M059J (cell line): ENCODE data around the gene KLF5. TPM values are rescaled to one million over a fixed set of nuclear protein-coding genes. Genes with fewer than 3 reads are reported as not detected.

ENCODE experiments used
- DNase-seq: peaks from one replicate; pipeline ENCODE4 v3.0.0-alpha.2; 2012; ENCODE audit warnings: low read depth
- total RNA-seq: library from RNA; depleted of rRNA; stranded (reverse); fragments of >200 nt; shearing (Covaris generic); gene quantifications from 2 replicates; pipeline ENCODE4 v1.2.3, GENCODE V29; 2014

KLF5 gene
- total RNA-seq, 1 experiment from 2014 or later = 6.0 TPM

DNA sequence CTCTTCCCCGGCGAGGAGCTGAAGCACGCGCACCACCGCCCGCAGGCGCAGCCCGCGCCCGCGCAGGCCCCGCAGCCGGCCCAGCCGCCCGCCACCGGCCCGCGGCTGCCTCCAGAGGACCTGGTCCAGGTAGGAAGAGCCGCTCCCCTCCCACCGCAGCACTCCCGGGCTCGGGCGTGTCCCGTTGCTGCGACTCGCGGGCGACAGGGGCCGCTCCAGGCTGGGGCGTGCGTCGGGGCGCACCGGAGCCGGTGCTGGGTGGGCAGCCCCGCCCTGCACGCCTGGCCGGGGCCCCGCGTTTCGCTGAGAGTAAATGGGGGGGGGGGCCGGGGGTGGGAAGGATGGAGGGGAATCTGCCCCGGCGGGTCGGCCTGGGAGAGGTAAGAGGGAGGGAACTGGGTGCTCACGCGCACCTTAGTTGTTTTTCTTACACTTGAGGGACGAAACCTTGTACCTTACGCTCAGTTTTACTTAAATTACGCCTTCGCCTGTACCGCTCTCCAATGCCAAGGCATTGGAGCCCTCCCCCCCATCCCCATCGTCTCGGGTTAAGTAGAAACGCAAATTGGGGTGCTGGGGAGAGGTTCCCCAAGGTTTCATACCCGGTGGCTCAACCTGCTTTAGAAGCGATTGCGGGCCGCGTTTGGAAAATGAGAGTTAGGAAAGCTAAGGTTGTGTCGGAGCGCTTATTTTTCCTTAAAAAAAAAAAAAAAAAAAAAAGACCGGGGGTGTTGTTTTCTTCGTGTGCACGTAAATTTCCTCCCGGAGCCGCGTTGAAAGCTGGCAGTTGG, 850 bp downstream of the KLF5 start:
- peak; percentile 61 for DNase-seq

DNA sequence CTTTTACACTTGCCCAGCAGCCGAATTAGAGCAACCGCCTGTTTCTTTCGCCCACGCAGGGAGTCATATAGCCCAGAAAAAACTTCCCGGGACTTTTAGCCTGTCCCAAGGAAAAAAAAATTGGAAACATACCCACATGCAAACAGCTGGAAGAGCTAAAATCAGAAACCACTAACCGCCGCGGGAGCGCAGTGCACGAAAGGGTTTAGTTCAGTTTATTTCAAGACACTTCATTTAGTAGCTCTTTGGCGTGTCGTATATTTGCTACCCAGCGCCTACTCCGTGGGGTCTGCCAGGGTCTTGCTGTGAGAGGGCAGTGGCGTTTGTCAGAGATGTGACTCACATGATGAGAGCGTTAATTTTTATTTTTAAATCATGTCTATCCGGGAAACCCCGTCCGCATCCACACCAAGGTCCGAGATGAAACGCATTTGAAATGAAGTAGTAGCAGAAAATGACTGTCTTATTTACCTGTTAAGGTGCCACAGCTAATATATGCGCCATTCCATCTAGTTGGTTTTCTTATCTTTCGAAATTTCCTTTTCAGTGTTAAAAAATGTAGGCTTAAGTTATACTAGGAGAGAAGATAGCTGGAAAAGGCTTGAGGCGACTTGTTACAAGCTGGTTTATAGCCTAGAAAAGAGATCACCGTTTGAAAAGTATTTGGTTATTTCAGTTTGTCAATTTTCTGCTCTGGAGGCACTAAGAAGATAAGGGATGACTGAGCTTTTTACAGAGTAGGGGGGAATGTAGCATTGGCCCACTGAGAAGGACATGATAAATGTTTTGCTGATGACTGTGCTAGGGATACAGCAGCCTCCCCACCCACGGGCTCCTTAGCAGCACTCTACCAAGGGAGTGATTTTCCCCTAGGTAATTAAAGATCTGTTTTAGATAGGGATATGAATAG, 1.7 kb downstream of the KLF5 start:
- peak; percentile 50 for DNase-seq

DNA sequence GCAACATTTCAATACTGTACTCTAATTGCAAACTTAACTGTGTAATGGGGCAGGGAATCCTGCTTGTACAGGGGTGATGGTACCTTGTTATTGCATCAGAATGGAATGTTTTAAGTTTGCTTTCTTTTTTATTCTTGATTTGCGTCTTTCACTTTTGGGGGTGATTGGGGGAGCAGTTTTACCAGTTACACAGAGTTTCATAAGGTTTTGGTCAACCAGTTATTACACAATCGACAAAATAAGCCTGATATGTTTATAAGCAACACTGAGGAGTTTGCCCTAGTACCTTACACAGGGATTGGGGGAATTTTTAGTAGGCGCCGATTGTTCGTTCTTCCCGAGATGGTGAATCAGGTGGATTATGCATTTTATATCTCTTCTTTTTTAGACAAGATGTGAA, 2.7 kb downstream of the KLF5 start:
- DNase-seq = no peak

DNA sequence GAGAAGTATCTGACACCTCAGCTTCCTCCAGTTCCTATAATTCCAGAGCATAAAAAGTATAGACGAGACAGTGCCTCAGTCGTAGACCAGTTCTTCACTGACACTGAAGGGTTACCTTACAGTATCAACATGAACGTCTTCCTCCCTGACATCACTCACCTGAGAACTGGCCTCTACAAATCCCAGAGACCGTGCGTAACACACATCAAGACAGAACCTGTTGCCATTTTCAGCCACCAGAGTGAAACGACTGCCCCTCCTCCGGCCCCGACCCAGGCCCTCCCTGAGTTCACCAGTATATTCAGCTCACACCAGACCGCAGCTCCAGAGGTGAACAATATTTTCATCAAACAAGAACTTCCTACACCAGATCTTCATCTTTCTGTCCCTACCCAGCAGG, 3.1 kb downstream of the KLF5 start:
- DNase-seq = no peak

DNA sequence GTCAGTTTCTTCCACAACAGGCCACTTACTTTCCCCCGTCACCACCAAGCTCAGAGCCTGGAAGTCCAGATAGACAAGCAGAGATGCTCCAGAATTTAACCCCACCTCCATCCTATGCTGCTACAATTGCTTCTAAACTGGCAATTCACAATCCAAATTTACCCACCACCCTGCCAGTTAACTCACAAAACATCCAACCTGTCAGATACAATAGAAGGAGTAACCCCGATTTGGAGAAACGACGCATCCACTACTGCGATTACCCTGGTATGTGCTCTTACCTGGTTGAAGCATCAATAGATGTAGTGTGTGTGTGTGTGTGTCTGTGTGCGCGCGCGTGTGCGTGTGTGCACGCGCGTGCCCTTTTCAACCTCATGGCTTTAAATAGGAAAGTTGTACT, 3.7 kb downstream of the KLF5 start:
- no peak for DNase-seq

DNA sequence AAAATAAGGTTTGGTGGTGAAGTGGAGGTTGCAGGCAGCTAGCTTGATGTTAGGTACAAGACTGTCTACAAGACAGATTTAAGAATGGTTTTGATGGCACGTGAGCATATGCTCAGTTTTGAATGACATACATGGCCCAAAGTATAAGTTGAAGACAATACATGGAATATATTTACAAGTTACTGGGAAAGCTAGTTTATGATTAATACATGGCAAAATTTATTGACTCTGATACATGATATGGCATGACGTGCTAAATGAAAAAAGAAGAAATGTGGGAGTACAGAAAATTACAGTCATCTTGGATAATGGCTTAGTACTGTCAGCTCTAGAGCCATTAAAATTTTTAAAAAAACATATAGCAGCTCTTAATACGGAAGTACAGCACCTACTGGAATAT, 4.4 kb downstream of the KLF5 start:
- no peak for DNase-seq

DNA sequence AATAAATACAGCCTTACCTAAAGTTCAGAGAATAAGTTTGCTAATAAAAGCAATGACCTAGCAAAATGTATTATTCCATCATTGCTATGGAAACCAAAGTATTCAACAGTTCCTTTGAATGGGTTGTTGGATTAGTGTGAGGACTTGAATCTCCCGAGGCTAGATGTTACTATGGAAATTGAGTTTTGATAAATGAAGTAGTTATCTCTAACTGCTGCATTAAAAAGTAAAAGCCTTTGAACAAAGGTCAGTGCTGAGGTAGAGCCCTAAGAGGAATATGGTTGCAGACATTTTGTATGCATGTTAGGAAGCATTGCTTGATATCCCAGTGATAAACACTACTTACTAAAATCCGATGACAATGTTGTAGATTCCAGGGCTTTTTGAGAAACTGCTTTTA, 6.2 kb downstream of the KLF5 start:
- peak; percentile 18 for DNase-seq

DNA sequence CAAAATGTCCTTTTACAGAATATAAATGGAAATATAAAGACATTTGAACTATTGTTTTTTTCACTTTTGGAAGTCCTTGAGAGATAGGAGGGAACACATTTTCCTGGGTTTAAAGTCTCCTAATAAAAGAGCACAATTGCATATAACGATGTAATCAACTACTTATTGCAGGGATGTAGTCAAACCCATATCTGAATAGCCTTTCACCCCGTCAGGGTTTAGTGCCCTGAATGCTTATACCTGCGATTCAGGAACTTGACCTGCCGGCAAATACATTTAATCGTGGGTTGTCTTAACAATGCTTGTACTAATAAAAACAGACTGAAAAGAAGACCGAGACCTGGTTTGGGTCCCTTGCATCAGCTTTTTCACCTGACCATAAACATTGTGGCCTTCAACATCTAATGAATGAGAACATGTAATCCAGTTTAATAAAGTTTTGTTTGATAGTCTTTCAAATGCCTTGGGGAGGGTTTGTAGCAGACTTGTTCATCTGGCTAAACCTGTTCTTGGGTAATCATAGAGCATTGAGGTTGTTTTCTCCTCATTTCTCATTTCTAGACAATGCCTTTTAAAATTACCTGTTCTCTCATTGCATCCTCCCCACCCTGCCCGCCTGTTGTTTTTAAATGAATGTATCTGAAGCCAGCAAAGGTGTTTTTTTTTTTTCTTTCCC, 7.0 kb downstream of the KLF5 start:
- DNase-seq = no peak

DNA sequence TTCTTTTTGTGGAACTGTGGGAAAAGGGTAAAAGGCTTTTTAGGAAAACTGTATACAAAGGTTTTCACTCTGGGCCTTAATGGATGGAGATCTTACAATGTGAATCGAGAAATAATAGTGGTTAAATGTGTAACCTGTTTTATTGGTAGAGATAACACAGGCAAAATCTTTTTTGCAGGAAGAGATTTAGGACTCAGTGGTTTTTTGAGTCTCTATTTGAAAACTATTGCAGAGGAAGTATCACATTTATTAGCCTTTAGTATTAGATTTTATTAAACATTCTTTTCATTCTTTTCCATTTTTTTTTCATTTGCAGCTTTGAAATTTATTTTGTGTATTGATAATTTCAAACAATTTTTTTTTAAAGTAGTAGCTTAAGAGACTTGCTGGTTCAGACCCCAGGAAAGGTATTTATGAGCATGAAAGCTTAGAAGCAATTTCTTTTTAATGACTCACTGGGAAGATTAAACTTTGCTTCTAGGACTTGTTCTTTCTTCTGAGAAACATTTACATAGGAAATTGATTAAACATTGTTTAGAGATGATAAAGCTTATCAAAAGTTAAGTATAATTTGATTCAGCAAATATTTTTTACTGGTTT, 10.5 kb downstream of the KLF5 start:
- DNase-seq = peak; percentile 29

DNA sequence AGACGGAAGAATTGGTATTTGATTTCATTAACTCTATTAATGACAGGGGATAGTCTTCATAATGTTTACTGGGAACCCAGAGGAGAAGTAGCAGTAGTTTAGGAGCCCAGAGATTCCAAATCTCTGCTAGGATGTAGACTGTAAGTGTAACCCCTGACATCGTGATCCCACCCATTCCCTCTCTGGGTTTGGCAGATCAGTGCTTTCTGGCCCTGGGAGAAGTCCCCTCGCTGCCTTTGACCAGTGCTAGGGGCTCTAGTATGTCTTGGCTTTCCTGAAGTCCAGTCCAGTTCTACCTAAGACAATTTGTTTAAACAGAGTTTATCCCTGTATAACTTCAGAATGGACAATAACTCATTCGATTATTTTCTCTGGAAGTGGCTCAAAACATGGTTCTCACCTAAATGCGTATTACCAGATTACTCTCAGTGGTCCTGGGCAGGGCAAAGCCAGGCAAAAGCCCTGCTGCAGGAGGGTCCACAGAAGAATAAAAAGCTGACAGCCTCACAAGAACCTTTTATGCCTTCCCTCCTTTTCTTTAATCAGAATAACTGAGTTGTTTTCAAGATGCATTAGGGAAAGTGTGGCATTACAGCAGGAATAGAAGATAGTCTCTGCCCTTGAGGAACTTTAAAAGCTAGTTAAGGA, 11.8 kb downstream of the KLF5 start:
- no peak for DNase-seq

DNA sequence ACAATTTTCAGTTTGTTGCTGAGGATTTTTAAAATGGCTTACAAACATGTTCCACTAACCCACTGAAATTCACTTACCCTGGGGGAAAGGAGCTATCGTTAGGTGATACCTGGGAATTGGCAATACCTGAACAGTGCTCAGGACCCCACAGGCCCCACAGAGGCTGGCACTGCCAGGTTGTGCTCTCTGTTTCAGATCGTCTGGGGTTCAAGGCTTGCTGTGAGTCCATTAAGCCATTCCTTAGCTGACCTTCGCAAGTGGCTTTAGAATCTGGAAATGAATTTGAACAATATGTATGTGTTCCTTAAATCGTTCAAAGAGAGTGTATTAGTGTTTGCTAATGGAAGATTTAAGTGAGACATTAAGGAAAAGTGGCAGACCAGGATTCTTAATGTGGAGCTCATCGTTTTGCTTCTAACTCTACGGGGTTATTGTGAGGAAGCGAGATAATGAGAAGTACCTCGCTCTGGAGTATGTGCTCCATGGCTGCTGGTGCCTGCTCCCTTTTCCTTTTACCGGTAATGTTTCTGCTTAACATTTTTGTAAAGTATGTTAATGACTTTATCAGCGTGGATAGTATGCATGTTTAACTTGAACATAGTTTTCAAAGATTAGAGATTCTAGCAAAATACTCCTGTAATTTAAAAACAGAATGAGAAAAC, 13.6 kb downstream of the KLF5 start:
- no peak for DNase-seq

DNA sequence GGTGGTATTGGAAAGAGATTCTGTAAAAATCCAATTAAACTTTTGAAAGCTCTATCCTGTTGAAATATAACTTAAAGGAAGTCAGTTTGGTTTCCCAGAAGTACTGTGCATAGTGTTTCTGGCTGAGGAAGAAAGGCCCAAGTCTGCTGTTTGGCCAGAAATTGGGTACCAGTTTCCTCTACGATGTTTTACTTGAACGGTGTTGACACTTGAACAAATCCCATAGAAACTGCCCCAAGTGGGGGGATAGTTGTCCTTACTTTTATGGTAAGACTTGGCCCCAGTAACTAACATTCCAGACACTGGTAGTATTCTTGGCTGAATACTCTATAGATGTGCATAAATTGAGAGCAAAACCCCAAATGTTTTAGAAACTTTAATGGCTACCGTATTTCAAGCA, 14.2 kb downstream of the KLF5 start:
- no peak for DNase-seq

DNA sequence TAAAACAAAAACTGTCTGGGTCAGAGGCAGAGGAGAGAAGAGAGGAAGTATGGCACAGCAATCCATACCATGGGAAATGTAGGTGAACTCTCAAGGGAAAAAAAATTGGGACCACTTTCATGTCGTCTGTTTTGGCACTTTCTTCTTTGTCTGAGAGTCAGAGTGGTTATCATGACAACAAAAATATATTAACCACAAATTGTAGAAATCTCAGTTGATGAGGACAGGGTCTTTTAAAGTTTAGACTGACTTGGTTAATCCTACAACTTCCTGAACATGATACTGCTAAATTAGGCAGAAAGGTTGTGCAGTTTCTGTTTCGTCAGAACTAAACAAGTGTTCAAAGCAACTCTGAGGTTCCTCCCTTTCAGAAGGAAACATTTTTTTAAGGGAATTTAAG, 15.2 kb downstream of the KLF5 start:
- no peak for DNase-seq

DNA sequence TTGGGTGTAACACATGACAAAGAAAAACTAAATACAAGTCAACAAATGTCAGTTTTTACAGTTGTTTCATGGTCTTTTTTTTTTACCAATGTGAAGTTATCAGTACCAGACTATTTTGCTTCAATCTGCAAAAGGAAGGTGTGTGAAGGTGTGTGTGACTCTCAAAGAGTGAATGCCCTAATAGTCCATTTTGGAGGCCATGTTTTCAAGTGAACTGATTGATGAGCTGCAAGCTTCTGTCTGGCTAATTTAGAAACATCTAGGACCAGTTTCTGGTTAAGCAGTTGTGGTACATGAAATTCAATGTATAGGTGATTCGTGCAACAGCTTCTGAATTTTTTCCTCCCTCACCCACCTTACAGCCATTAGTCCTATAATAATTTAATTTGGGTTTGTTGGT, 16.1 kb downstream of the KLF5 start:
- no peak for DNase-seq

DNA sequence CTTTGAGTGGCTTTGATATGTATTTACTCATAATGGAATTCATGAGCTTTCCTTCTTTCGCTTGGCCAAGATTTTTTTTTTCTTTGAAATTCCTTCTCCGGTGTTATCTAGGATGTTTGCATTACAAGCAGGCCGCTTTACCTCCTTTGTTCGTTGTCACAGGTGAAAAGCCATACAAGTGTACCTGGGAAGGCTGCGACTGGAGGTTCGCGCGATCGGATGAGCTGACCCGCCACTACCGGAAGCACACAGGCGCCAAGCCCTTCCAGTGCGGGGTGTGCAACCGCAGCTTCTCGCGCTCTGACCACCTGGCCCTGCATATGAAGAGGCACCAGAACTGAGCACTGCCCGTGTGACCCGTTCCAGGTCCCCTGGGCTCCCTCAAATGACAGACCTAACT, 16.7 kb downstream of the KLF5 start:
- no peak for DNase-seq

DNA sequence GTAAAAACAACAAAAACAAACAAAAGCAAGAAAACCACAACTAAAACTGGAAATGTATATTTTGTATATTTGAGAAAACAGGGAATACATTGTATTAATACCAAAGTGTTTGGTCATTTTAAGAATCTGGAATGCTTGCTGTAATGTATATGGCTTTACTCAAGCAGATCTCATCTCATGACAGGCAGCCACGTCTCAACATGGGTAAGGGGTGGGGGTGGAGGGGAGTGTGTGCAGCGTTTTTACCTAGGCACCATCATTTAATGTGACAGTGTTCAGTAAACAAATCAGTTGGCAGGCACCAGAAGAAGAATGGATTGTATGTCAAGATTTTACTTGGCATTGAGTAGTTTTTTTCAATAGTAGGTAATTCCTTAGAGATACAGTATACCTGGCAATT, 17.1 kb downstream of the KLF5 start:
- no peak for DNase-seq

DNA sequence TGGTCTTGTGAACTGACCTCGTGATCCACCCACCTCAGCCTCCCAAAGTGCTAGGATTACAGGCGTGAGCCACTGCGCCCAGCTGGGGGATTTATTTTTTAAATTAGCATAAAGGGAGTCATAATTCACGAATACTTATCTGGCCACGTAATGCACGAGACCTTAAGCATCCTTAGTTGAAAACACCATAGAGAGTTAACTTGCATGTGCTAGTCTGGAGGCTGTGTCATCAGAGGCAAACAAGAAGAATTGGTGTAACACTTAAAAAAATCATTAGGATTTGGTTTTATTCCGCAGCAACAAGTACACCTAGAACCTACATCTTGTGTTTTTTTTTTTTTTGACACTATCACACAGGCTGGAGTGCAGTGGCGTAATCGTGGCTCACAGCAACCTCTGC, 19.1 kb downstream of the KLF5 start:
- DNase-seq = no peak

DNA sequence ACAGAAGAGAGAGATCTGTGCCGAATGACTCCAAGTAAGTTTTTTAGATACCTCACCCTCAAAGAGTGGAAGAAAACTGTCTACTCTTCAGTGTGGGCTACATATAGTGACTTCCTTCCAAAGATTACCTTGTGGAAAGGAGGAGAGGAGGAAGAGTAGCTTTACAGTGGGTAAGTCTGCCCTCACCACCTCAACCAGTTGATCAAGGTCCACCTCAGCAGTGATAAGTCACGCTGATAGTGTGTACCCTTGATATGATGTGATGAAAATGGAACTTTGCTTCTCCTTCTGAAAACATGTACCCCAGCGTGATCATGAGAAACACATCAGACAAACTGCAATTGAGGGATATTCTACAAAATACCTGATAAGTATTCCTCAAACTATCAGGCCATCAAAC, 20.6 kb downstream of the KLF5 start:
- DNase-seq = no peak

DNA sequence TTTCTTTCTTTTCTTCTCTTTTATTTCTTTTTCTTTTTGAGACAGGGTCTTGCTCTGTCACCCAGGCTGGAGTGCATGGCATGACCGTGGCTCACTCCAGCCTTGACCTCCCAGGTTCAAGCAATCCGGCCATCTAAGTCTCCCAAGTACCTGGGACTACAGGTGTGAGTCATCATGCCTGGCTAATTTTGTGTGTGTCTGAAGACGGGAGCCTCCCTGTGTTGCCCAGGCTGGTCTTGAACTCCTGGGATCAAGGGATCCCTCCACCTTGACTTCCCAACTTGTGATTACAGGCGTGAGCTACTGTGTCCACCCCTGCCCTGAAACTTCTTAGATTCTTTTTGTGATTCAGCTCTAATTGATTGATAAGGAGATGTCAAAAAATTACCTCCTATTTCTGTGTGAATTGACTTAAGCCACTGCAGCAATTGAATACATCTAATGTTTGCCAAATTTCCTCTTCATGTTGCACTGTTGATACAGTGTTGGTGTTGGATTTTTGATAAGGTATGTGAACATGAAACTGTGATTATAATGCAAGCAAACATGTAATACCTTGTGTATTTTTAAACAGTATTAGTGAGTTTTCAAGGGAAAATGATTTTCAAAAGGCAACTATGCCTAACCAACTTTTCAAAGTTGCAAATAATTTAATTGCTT, 22.6 kb downstream of the KLF5 start:
- no peak for DNase-seq

DNA sequence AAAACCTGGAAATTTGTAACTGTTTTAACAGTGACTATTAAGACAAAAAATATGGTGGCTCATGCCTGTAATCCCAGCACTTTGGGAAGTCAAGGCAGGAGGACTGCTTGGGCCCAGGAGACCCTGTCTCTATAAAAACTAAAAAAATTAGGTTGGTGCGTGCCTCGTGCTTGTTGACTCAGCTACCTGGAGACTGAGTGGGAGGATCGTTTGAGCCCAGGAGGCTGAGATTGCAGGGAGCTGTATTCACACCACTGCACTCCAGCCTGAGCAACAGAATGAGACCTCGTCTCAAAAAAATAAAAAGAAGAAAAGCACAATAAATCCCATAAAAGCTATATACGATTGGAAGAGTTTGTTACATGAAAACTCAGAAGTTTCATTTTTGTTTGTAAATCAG, 23.7 kb downstream of the KLF5 start:
- no peak for DNase-seq

DNA sequence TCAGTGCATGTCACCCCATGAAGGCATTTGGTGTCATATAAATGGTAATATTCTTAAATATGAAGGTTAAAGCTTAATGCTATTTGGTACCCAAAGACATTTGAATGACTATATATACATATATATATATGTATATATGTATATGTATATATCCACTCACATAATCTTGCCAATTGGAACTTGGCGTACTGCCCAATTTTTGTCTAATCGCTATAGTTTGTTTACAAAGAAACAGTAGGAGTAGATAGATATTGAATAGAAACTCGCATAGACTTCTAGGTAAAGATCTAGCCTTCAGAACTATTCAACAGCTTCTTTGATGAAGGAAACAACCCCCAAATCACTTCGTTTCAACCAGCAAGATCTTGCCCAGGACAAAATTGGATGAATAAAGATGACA, 24.1 kb downstream of the KLF5 start:
- no peak for DNase-seq
